HL-60/S4 treated with phorbol 12-myristate 13-acetate at 8.2 ng/mL for 4 days and 3 days (cell line): ENCODE measurements around the gene WASF2.
"Not testable (repeated sequence)": the region's sequence is repeated elsewhere in the genome, so short reads cannot be mapped to it uniquely, and the experiment has no call there.

ENCODE experiments used
- in situ Hi-C: fragments of 300-500 bp; cut with MboI; formaldehyde crosslinking; loops from 2 replicates; pipeline ENCODE4 v1.15.0; 2022; ENCODE audit warnings: low sequenced_read_pairs

Gene WASF2

GRCh38 chr1:27400082-27400962 is 89.6 kb downstream of the WASF2 start:
- in situ Hi-C loops = no loop called here

- in situ Hi-C loops = no loop called here
These were observed 90.5 kb downstream of the WASF2 start for GRCh38 chr1:27399251-27400025.

GRCh38 chr1:27398405-27399149 is 91.4 kb downstream of the WASF2 start:
- in situ Hi-C loops = no loop called here

- in situ Hi-C loops = no loop called here
These were observed 92.2 kb downstream of the WASF2 start for GRCh38 chr1:27397749-27398148.

GRCh38 chr1:27397110-27397509 is 92.9 kb downstream of the WASF2 start:
- in situ Hi-C loops = no loop called here

- in situ Hi-C loops = no loop called here
These were observed 94.3 kb downstream of the WASF2 start for GRCh38 chr1:27395441-27396195.

GRCh38 chr1:27394925-27395324 is 95.0 kb downstream of the WASF2 start:
- in situ Hi-C loops = loop anchor here (5.0 kb wide), 1 partner anchor 93 kb away; no protein-coding TSS in a partner anchor

GRCh38 chr1:27394282-27394658 is 95.7 kb downstream of the WASF2 start:
- in situ Hi-C loops = loop anchor here (5.0 kb wide), 1 partner anchor 92 kb away; no protein-coding TSS in a partner anchor

- in situ Hi-C loops = loop anchor here (5.0 kb wide), 1 partner anchor 91 kb away; no protein-coding TSS in a partner anchor
These were observed 96.2 kb downstream of the WASF2 start for GRCh38 chr1:27393641-27394281.

GRCh38 chr1:27392778-27393635 is 97.0 kb downstream of the WASF2 start:
- in situ Hi-C loops = loop anchor here (5.0 kb wide), 1 partner anchor 91 kb away; no protein-coding TSS in a partner anchor

GRCh38 chr1:27392096-27392777 is 97.7 kb downstream of the WASF2 start, which contains the start of gene GPR3:
GPR3 (plus strand) TSS chr1:27392622; CDS start chr1:27393799, 1,177 bp downstream.
- in situ Hi-C loops = loop anchor here (5.0 kb wide), 1 partner anchor 90 kb away; no protein-coding TSS in a partner anchor

GRCh38 chr1:27391511-27392095 is 98.4 kb downstream of the WASF2 start:
- in situ Hi-C loops = loop anchor here (5.0 kb wide), 1 partner anchor 89 kb away; no protein-coding TSS in a partner anchor

GRCh38 chr1:27388337-27389005 is 101.5 kb downstream of the WASF2 start:
- in situ Hi-C loops = no loop called here

- in situ Hi-C loops = not testable (repeated sequence)
These were observed 105.2 kb downstream of the WASF2 start for GRCh38 chr1:27384797-27385196.

GRCh38 chr1:27383661-27384060 is 106.3 kb downstream of the WASF2 start:
- in situ Hi-C loops = no loop called here

- in situ Hi-C loops = no loop called here
These were observed 106.8 kb downstream of the WASF2 start, which contains the start of gene CD164L2 for GRCh38 chr1:27383039-27383605. CD164L2 (minus strand) TSS chr1:27383333; CDS start chr1:27383239, 94 bp downstream.
